ENCODE results near the gene TEX26.

Gene TEX26

GRCh38 chr13:30957258-30957943 lies 24.9 kb downstream of the TEX26 start:
- H3K9me3 ChIP-seq (ENCODE audit: insufficient read depth, low read length) = 0 out of 2 replicates have a peak, but pooled peaks cover 3% of the 10 kb centered on the region
- H3K9ac ChIP-seq (ENCODE audit: low read length) = no peak overlapping the region
- H3K27me3 ChIP-seq (ENCODE audit: low read length) = no peaks in the 10 kb centered on the region
- no peak overlapping the region for H3K27ac ChIP-seq (ENCODE audit: low read depth, low read length)
- no peaks in the 10 kb centered on the region for H3F3A ChIP-seq (ENCODE audit: insufficient read depth)
- H3K4me3 ChIP-seq (ENCODE audit: insufficient read depth, low read length, poor library complexity, severe bottlenecking) = no peak overlapping the region
- no peaks in the 10 kb centered on the region for H3K79me2 ChIP-seq (ENCODE audit: insufficient read depth, low read length)
- H4K20me1 ChIP-seq (ENCODE audit: low read depth, low read length) = no peaks in the 10 kb centered on the region
- H2AFZ ChIP-seq (ENCODE audit: low read depth, low read length, severe bottlenecking) = no peak overlapping the region
- H3K36me3 ChIP-seq (ENCODE audit: low read length) = no peaks in the 10 kb centered on the region
- H3K9me2 ChIP-seq (replicated peaks; ENCODE audit: insufficient read depth, low read length) = no peaks in the 10 kb centered on the region
- TF ChIP-seq CTCF (IDR thresholded peaks at IDR 0.05; ENCODE audit: insufficient read depth, low read length, poor library complexity, severe bottlenecking) = no peak
- no peak overlapping the region for H3K4me2 ChIP-seq (ENCODE audit: low read depth, low read length, poor library complexity, severe bottlenecking)

GRCh38 chr13:30959678-30960077 lies 27.2 kb downstream of the TEX26 start:
- Histone ChIP-seq H3K36me3 (ENCODE audit: low read length) (no peaks in the 10 kb centered on the region), H3K79me2 (ENCODE audit: insufficient read depth, low read length) (no peaks in the 10 kb centered on the region), H2AFZ (ENCODE audit: low read depth, low read length, severe bottlenecking) (no peak overlapping the region), H3K9me3 (ENCODE audit: insufficient read depth, low read length) (0 out of 2 replicates have a peak, but pooled peaks cover 3% of the 10 kb centered on the region), H3K27me3 (ENCODE audit: low read length) (no peaks in the 10 kb centered on the region), H3K9me2 (replicated peaks; ENCODE audit: insufficient read depth, low read length) (no peaks in the 10 kb centered on the region), H3K9ac (ENCODE audit: low read length) (no peak overlapping the region), H4K20me1 (ENCODE audit: low read depth, low read length) (no peaks in the 10 kb centered on the region), H3K27ac (ENCODE audit: low read depth, low read length) (no peak overlapping the region), H3K4me2 (ENCODE audit: low read depth, low read length, poor library complexity, severe bottlenecking) (no peak overlapping the region), H3K4me3 (ENCODE audit: insufficient read depth, low read length, poor library complexity, severe bottlenecking) (no peak overlapping the region), H3F3A (ENCODE audit: insufficient read depth) (no peaks in the 10 kb centered on the region)
- no peak for TF ChIP-seq CTCF (IDR thresholded peaks at IDR 0.05; ENCODE audit: insufficient read depth, low read length, poor library complexity, severe bottlenecking)
- TF ChIP-seq EZH2phosphoT487 (conservative IDR thresholded peaks at IDR 0.05; ENCODE audit: low read length) = no peak

GRCh38 chr13:30963791-30964190 lies 31.3 kb downstream of the TEX26 start:
- no peak for TF ChIP-seq EZH2phosphoT487 (conservative IDR thresholded peaks at IDR 0.05; ENCODE audit: low read length)
- no peak for TF ChIP-seq CTCF (IDR thresholded peaks at IDR 0.05; ENCODE audit: insufficient read depth, low read length, poor library complexity, severe bottlenecking)
- Histone ChIP-seq H3K4me2 (ENCODE audit: low read depth, low read length, poor library complexity, severe bottlenecking) (no peak overlapping the region), H3F3A (ENCODE audit: insufficient read depth) (no peaks in the 10 kb centered on the region), H3K27ac (ENCODE audit: low read depth, low read length) (no peak overlapping the region), H2AFZ (ENCODE audit: low read depth, low read length, severe bottlenecking) (no peak overlapping the region), H3K9me2 (replicated peaks; ENCODE audit: insufficient read depth, low read length) (no peaks in the 10 kb centered on the region), H3K36me3 (ENCODE audit: low read length) (no peaks in the 10 kb centered on the region), H3K79me2 (ENCODE audit: insufficient read depth, low read length) (no peaks in the 10 kb centered on the region), H3K27me3 (ENCODE audit: low read length) (no peaks in the 10 kb centered on the region), H3K9me3 (ENCODE audit: insufficient read depth, low read length) (0 out of 2 replicates have a peak, but pooled peaks cover 3% of the 10 kb centered on the region), H3K9ac (ENCODE audit: low read length) (no peak overlapping the region), H4K20me1 (ENCODE audit: low read depth, low read length) (no peaks in the 10 kb centered on the region), H3K4me3 (ENCODE audit: insufficient read depth, low read length, poor library complexity, severe bottlenecking) (no peak overlapping the region)
